Nephron progenitor cell (in vitro differentiated cells): ENCODE measurements around the gene VPS13D.

Source experiments
- DNase-seq: peaks from one replicate; pipeline ENCODE4 v3.0.0; 2021
- H3K27ac Mint-ChIP-seq: 2 replicates; pipeline ENCODE4 v1.8.0; 2021; ENCODE audit warnings: mild to moderate bottlenecking, moderate library complexity, mixed read lengths
- H3K27me3 Mint-ChIP-seq: 2 replicates; pipeline ENCODE4 v1.8.0; 2021; ENCODE audit warnings: mild to moderate bottlenecking, low read depth, mixed read lengths; ENCODE audit not compliant: poor library complexity
- H3K36me3 Mint-ChIP-seq: 2 replicates; pipeline ENCODE4 v1.8.0; 2021; ENCODE audit warnings: low read depth, mixed read lengths
- H3K4me1 Mint-ChIP-seq: 2 replicates; pipeline ENCODE4 v1.8.0; 2021; ENCODE audit warnings: mixed read lengths
- H3K4me3 Mint-ChIP-seq: 2 replicates; pipeline ENCODE4 v1.8.0; 2021; ENCODE audit warnings: mild to moderate bottlenecking, moderate library complexity, mixed read lengths
- H3K9me3 Mint-ChIP-seq: 2 replicates; pipeline ENCODE4 v1.8.0; 2021; ENCODE audit warnings: mild to moderate bottlenecking, moderate library complexity, mixed read lengths
- CTCF ChIP-seq: fragments of 200-600 bp; sonication (generic); IDR thresholded peaks from 2 replicates; pipeline ENCODE4 v1.5.0; 2021; ENCODE audit warnings: antibody characterized with exemption

VPS13D gene

GRCh38 chr1:12543740-12544154 is 313.9 kb downstream of the VPS13D start:
- no peak overlapping the region for H3K4me3 Mint-ChIP-seq
- TF ChIP-seq CTCF: no peak
- DNase-seq: no peak

GRCh38 chr1:12544357-12544756 is 314.5 kb downstream of the VPS13D start:
- no peak overlapping the region for H3K27ac Mint-ChIP-seq
- peaks cover 76% of the 10 kb centered on the region for H3K4me1 Mint-ChIP-seq
- no peaks in the 10 kb centered on the region for H3K36me3 Mint-ChIP-seq
- no peak for DNase-seq
- H3K27me3 Mint-ChIP-seq: peaks cover 12% of the 10 kb centered on the region
- H3K4me3 Mint-ChIP-seq: no peak overlapping the region
- H3K9me3 Mint-ChIP-seq: no peaks in the 10 kb centered on the region
- TF ChIP-seq CTCF: no peak

More at GRCh38 chr1:12543740-12544154, 313.9 kb downstream of the VPS13D start:
- Mint-ChIP-seq H3K4me1 (peaks cover 78% of the 10 kb centered on the region), H3K36me3 (no peaks in the 10 kb centered on the region), H3K27me3 (peaks cover 12% of the 10 kb centered on the region), H3K9me3 (no peaks in the 10 kb centered on the region), H3K27ac (no peak overlapping the region)

GRCh38 chr1:12544992-12545391 is 315.2 kb downstream of the VPS13D start:
- Mint-ChIP-seq H3K27ac (peak overlapping the region; percentile 29), H3K4me1 (peaks cover 82% of the 10 kb centered on the region), H3K27me3 (peaks cover 16% of the 10 kb centered on the region), H3K9me3 (no peaks in the 10 kb centered on the region), H3K36me3 (no peaks in the 10 kb centered on the region), H3K4me3 (no peak overlapping the region)
- TF ChIP-seq CTCF: no peak
- DNase-seq: no peak

- H3K27ac Mint-ChIP-seq: no peak overlapping the region
- peaks cover 20% of the 10 kb centered on the region for H3K27me3 Mint-ChIP-seq
- H3K4me1 Mint-ChIP-seq: peaks cover 79% of the 10 kb centered on the region
- no peak for TF ChIP-seq CTCF
- no peaks in the 10 kb centered on the region for H3K36me3 Mint-ChIP-seq
- no peak for DNase-seq
- H3K9me3 Mint-ChIP-seq: no peaks in the 10 kb centered on the region
- no peak overlapping the region for H3K4me3 Mint-ChIP-seq
These were observed 317.1 kb downstream of the VPS13D start for GRCh38 chr1:12546771-12547585.

GRCh38 chr1:12547586-12548225 is 317.9 kb downstream of the VPS13D start:
- DNase-seq: no peak
- Mint-ChIP-seq H3K9me3 (no peaks in the 10 kb centered on the region), H3K27ac (no peak overlapping the region), H3K36me3 (no peaks in the 10 kb centered on the region), H3K4me1 (peaks cover 75% of the 10 kb centered on the region), H3K4me3 (no peak overlapping the region), H3K27me3 (peaks cover 20% of the 10 kb centered on the region)
- TF ChIP-seq CTCF: no peak
